CD4-positive, alpha-beta memory T cell (primary cell): ENCODE results near the gene CDH3. TPM values are rescaled to one million over a fixed set of nuclear protein-coding genes. Genes with fewer than 3 reads are reported as not detected.

Experiments used
- CTCF ChIA-PET: fragments of 350-600 bp; sonication (Branson Sonifier 250); formaldehyde crosslinking; loops from one replicate; lab custom pipeline; 2021; ENCODE audit warnings: inconsistent platforms; ENCODE audit not compliant: partially characterized antibody; lab: Charles Lee
- POLR2A ChIA-PET: fragments of 350-600 bp; sonication (Branson Sonifier 250); formaldehyde crosslinking; loops from one replicate; lab custom pipeline; 2021; ENCODE audit not compliant: partially characterized antibody; lab: Charles Lee
- DNase-seq, 5 donors: peaks; one replicate each; pipeline versions ENCODE4 v3.0.0 to v3.0.0-alpha.2; 2020 to 2022; ENCODE audit warnings: mixed read lengths in 1 of 5
- H3K27ac ChIP-seq: one replicate; pipeline ENCODE4 v1.7.0; 2013; ENCODE audit warnings: low read depth, low read length
- H3K27me3 ChIP-seq: 2 replicates; pipeline ENCODE4 v1.7.0; 2013; ENCODE audit warnings: mild to moderate bottlenecking, low read length, moderate library complexity; ENCODE audit not compliant: insufficient read depth
- H3K36me3 ChIP-seq: 2 replicates; pipeline ENCODE4 v1.7.0; 2013; ENCODE audit warnings: mild to moderate bottlenecking, low read length, moderate library complexity; ENCODE audit not compliant: insufficient read depth
- H3K4me1 ChIP-seq: 2 replicates; pipeline ENCODE4 v1.7.0; 2013; ENCODE audit warnings: mild to moderate bottlenecking, low read length, moderate library complexity; ENCODE audit not compliant: insufficient read depth
- H3K4me3 ChIP-seq, 2 donors: one replicate each; pipeline ENCODE4 v1.7.0; 2013; ENCODE audit warnings: low read length in 2 of 2, mild to moderate bottlenecking in 1 of 2
- H3K9me3 ChIP-seq, 2 donors: one replicate each; pipeline ENCODE4 v1.7.0; 2013; ENCODE audit warnings: low read length in 2 of 2, control low read depth in 1 of 2; ENCODE audit not compliant: control insufficient read depth in 1 of 2
- H3K27ac Mint-ChIP-seq, 7 donors: one replicate each; pipeline ENCODE4 v1.8.0; 2020 to 2021; ENCODE audit warnings: mixed read lengths in 7 of 7, mild to moderate bottlenecking in 6 of 7, inconsistent platforms in 3 of 7, moderate library complexity in 3 of 7
- H3K27me3 Mint-ChIP-seq, 2 donors: one replicate each; pipeline ENCODE4 v1.8.0; 2020 to 2021; ENCODE audit warnings: mixed read lengths in 2 of 2
- H3K36me3 Mint-ChIP-seq, 2 donors: one replicate each; pipeline ENCODE4 v1.8.0; 2020 to 2021; ENCODE audit warnings: mixed read lengths in 2 of 2, inconsistent platforms in 1 of 2, mild to moderate bottlenecking in 1 of 2
- H3K4me1 Mint-ChIP-seq, 4 donors: one replicate each; pipeline ENCODE4 v1.8.0; 2020 to 2021; ENCODE audit warnings: mixed read lengths in 4 of 4, mild to moderate bottlenecking in 1 of 4
- H3K4me3 Mint-ChIP-seq, 8 donors: one replicate each; pipeline ENCODE4 v1.8.0; 2020 to 2021; ENCODE audit warnings: mixed read lengths in 8 of 8, mild to moderate bottlenecking in 7 of 8, moderate library complexity in 6 of 8, inconsistent platforms in 3 of 8
- H3K9me3 Mint-ChIP-seq, 8 donors: one replicate each; pipeline ENCODE4 v1.8.0; 2020 to 2021; ENCODE audit warnings: mixed read lengths in 8 of 8, mild to moderate bottlenecking in 5 of 8, inconsistent platforms in 3 of 8, moderate library complexity in 1 of 8
- intact Hi-C: fragments of 100-400 bp; cut with micrococcal nuclease; formaldehyde crosslinking; loops from one replicate; pipeline ENCODE4 v1.15.1; 2023
- polyA plus RNA-seq, 2 donors: library from polyadenylated mRNA; unstranded; fragments of 300-500 nt; fragmentation: Illumina TruSeq; gene quantifications; one replicate each; pipeline ENCODE4 v1.2.3, GENCODE V29; 2021
- total RNA-seq, 2 experiments: library from RNA; stranded (reverse); gene quantifications; one replicate each; pipeline ENCODE4 v1.2.3, GENCODE V29; 2021

Gene CDH3
- total and polyA plus RNA-seq, 4 experiments from 2014 or later = 0.39 to 0.47 TPM; not detected in 2

GRCh38 chr16:68617734-68618133, 27.4 kb upstream of the CDH3 start:
- Histone ChIP-seq H3K27me3 (no peaks in the 10 kb centered on the region), H3K27ac (no peak overlapping the region), H3K36me3 (no peaks in the 10 kb centered on the region), H3K4me1 (no peaks in the 10 kb centered on the region), H3K9me3 (peaks cover 0 to 8% of the 10 kb centered on the region in 2 donors), H3K4me3 (no peak overlapping the region)
- H3K27ac Mint-ChIP-seq = no peak overlapping the region
- POLR2A ChIA-PET = no interaction called here
- CTCF ChIA-PET = no interaction called here
- no peak overlapping the region for H3K4me3 Mint-ChIP-seq
- H3K4me1 Mint-ChIP-seq = no peaks in the 10 kb centered on the region
- H3K36me3 Mint-ChIP-seq = peaks cover 2 to 7% of the 10 kb centered on the region in 2 donors
- intact Hi-C loops = no loop called here
- peaks cover 0 to 17% (median 9%) of the 10 kb centered on the region in 8 donors for H3K9me3 Mint-ChIP-seq
- peaks cover 0 to 6% of the 10 kb centered on the region in 2 donors for H3K27me3 Mint-ChIP-seq
- no peak for DNase-seq

GRCh38 chr16:68626557-68626956, 18.6 kb upstream of the CDH3 start:
- Histone ChIP-seq H3K9me3 (no peaks in the 10 kb centered on the region), H3K36me3 (no peaks in the 10 kb centered on the region), H3K4me1 (no peaks in the 10 kb centered on the region), H3K27me3 (no peaks in the 10 kb centered on the region), H3K27ac (no peak overlapping the region), H3K4me3 (no peak overlapping the region)
- no peak overlapping the region for H3K4me3 Mint-ChIP-seq
- H3K27ac Mint-ChIP-seq = no peak overlapping the region
- ChIA-PET CTCF (no interaction called here), POLR2A (no interaction called here)
- peaks cover 0 to under 1% of the 10 kb centered on the region in 2 donors for H3K27me3 Mint-ChIP-seq
- H3K4me1 Mint-ChIP-seq = no peaks in the 10 kb centered on the region
- intact Hi-C loops = no loop called here
- H3K9me3 Mint-ChIP-seq = peaks cover 0 to 2% (median 0%) of the 10 kb centered on the region in 8 donors
- no peak for DNase-seq
- H3K36me3 Mint-ChIP-seq = no peaks in the 10 kb centered on the region

- H3K4me3 ChIP-seq = no peak overlapping the region
- H3K27ac Mint-ChIP-seq = no peak overlapping the region
- no peaks in the 10 kb centered on the region for H3K36me3 ChIP-seq
- H3K9me3 Mint-ChIP-seq = peaks cover 0 to 2% (median 0%) of the 10 kb centered on the region in 8 donors
- ChIA-PET CTCF (no interaction called here), POLR2A (no interaction called here)
- no peak for DNase-seq
- H3K27ac ChIP-seq = no peak overlapping the region
- no peaks in the 10 kb centered on the region for H3K9me3 ChIP-seq
- intact Hi-C loops = no loop called here
- no peaks in the 10 kb centered on the region for H3K4me1 Mint-ChIP-seq
- no peak overlapping the region for H3K4me3 Mint-ChIP-seq
- H3K27me3 Mint-ChIP-seq = peaks cover 0 to 4% of the 10 kb centered on the region in 2 donors
- H3K4me1 ChIP-seq = no peaks in the 10 kb centered on the region
- H3K36me3 Mint-ChIP-seq = no peaks in the 10 kb centered on the region
- H3K27me3 ChIP-seq = no peaks in the 10 kb centered on the region
Observed at GRCh38 chr16:68627951-68628425, 17.1 kb upstream of the CDH3 start.

- H3K27ac ChIP-seq = no peak overlapping the region
- H3K9me3 Mint-ChIP-seq = peaks cover 0 to 2% (median 0%) of the 10 kb centered on the region in 8 donors
Observed at GRCh38 chr16:68629351-68629910, 15.7 kb upstream of the CDH3 start.

GRCh38 chr16:68636064-68636560, 9.0 kb upstream of the CDH3 start:
- ChIA-PET CTCF (no interaction called here), POLR2A (no interaction called here)

More at GRCh38 chr16:68629351-68629910, 15.7 kb upstream of the CDH3 start:
- intact Hi-C loops = no loop called here
- H3K4me3 Mint-ChIP-seq = no peak overlapping the region
- no peak for DNase-seq
- no peaks in the 10 kb centered on the region for H3K9me3 ChIP-seq
- H3K4me1 Mint-ChIP-seq = no peaks in the 10 kb centered on the region
- H3K4me1 ChIP-seq = no peaks in the 10 kb centered on the region
- H3K4me3 ChIP-seq = no peak overlapping the region
- no peak overlapping the region for H3K27ac Mint-ChIP-seq
- POLR2A ChIA-PET = no interaction called here
- no peaks in the 10 kb centered on the region for H3K27me3 ChIP-seq
- no peaks in the 10 kb centered on the region for H3K36me3 Mint-ChIP-seq
- peaks cover 0 to 4% of the 10 kb centered on the region in 2 donors for H3K27me3 Mint-ChIP-seq
- H3K36me3 ChIP-seq = no peaks in the 10 kb centered on the region
- CTCF ChIA-PET = no interaction called here

GRCh38 chr16:68636818-68637217, 8.3 kb upstream of the CDH3 start:
- POLR2A ChIA-PET = no interaction called here

More at GRCh38 chr16:68636064-68636560, 9.0 kb upstream of the CDH3 start:
- H3K4me3 ChIP-seq = no peak overlapping the region
- Mint-ChIP-seq H3K36me3 (no peaks in the 10 kb centered on the region), H3K4me3 (no peak overlapping the region), H3K9me3 (no peaks in the 10 kb centered on the region), H3K27me3 (peaks cover 7 to 12% of the 10 kb centered on the region in 2 donors), H3K4me1 (no peaks in the 10 kb centered on the region), H3K27ac (no peak overlapping the region)
- no peak for DNase-seq
- intact Hi-C loops = no loop called here
- H3K9me3 ChIP-seq = no peaks in the 10 kb centered on the region
- no peaks in the 10 kb centered on the region for H3K36me3 ChIP-seq
- H3K4me1 ChIP-seq = no peaks in the 10 kb centered on the region
- no peaks in the 10 kb centered on the region for H3K27me3 ChIP-seq
- H3K27ac ChIP-seq = no peak overlapping the region

GRCh38 chr16:68640972-68641371, 4.1 kb upstream of the CDH3 start:
- H3K9me3 Mint-ChIP-seq = no peaks in the 10 kb centered on the region
- CTCF ChIA-PET = no interaction called here
- no peaks in the 10 kb centered on the region for H3K36me3 Mint-ChIP-seq
- no peak overlapping the region for H3K27ac ChIP-seq
- H3K27me3 ChIP-seq = peaks cover 22% of the 10 kb centered on the region
- H3K4me3 ChIP-seq = no peak overlapping the region
- peaks cover 16 to 25% of the 10 kb centered on the region in 2 donors for H3K27me3 Mint-ChIP-seq
- H3K4me1 ChIP-seq = peaks cover 18% of the 10 kb centered on the region
- intact Hi-C loops = no loop called here
- H3K4me1 Mint-ChIP-seq = peaks cover 4 to 22% (median 10%) of the 10 kb centered on the region in 4 donors
- peak overlapping the region in 1 of 7 donors; percentile 61 for H3K27ac Mint-ChIP-seq
- no peak overlapping the region for H3K4me3 Mint-ChIP-seq
- POLR2A ChIA-PET = no interaction called here
- no peak for DNase-seq
- no peaks in the 10 kb centered on the region for H3K9me3 ChIP-seq
- H3K36me3 ChIP-seq = no peaks in the 10 kb centered on the region

More at GRCh38 chr16:68636818-68637217, 8.3 kb upstream of the CDH3 start:
- H3K27me3 ChIP-seq = no peaks in the 10 kb centered on the region
- no peak overlapping the region for H3K4me3 ChIP-seq
- Mint-ChIP-seq H3K36me3 (no peaks in the 10 kb centered on the region), H3K27ac (no peak overlapping the region), H3K4me1 (no peaks in the 10 kb centered on the region), H3K4me3 (no peak overlapping the region), H3K27me3 (peaks cover 7 to 9% of the 10 kb centered on the region in 2 donors), H3K9me3 (no peaks in the 10 kb centered on the region)
- no peaks in the 10 kb centered on the region for H3K4me1 ChIP-seq
- no peak for DNase-seq
- H3K36me3 ChIP-seq = no peaks in the 10 kb centered on the region
- no peaks in the 10 kb centered on the region for H3K9me3 ChIP-seq
- H3K27ac ChIP-seq = no peak overlapping the region
- CTCF ChIA-PET = no interaction called here
- intact Hi-C loops = no loop called here
